ENCODE data around the gene NCKIPSD. TPM values are rescaled to one million over a fixed set of nuclear protein-coding genes. Genes with fewer than 3 reads are reported as not detected.

Gene NCKIPSD
- total RNA-seq, 1 experiment from 2014 or later = 46.0 TPM

DNA sequence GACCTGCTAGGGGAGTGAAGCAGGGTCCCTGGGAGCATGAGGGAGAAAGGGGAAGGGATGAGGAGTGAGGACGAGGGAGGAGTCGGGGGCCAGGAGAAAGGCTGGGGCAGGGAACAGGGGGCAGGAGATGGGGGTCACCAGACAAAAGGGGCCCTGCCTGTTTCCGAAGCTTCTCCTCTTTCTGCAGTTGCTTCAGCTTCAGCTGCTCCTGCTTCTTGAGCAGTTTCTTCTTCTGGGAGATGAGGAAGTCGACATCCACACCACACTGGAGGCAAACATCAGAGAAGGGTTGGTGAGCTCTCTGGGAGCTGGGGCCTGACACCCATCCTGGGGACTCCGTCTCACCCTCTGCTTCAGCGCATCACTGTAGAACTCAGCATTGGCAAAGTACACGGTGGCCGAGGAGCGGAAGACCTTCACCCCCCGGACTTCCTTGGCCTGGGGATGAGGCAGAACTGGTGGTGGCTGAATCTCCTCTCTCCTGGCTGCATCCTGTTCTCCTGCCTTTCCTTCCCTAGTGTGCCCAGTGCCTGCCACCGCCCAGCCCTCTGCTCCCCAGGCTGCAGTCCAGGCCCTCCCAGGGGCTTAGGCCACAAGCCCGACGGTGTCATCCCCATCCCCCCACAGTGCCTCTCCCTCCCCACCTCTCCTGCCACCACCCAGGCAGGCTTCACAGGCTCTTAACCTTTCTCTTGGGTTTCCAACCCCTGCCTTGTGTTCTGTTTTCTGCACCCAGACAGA lies 57.3 kb downstream of the NCKIPSD start:
- Histone ChIP-seq H2BK5ac (ENCODE audit: insufficient read length, low read length) (no peak overlapping the region), H3K4me2 (ENCODE audit: insufficient read depth, insufficient read length, low read length) (no peak overlapping the region), H3K56ac (ENCODE audit: insufficient read length, low read depth, low read length) (no peak overlapping the region), H2AK5ac (ENCODE audit: insufficient read length, low read length) (no peak overlapping the region), H4K91ac (ENCODE audit: insufficient read length, low read depth, low read length) (no peak overlapping the region), H3K4me1 (ENCODE audit: insufficient read depth, low read length) (no peaks in the 10 kb centered on the region; the same call in 1 of the 2 replicates), H2BK20ac (ENCODE audit: low read depth, low read length, poor library complexity, severe bottlenecking) (no peak overlapping the region), H3K18ac (ENCODE audit: insufficient read length, low read depth, low read length) (no peak overlapping the region), H4K8ac (replicated peaks; ENCODE audit: insufficient read length, low read depth, low read length) (no peak overlapping the region), H3K27me3 (ENCODE audit: insufficient read depth, low read length) (no peaks in the 10 kb centered on the region), H3K23ac (ENCODE audit: insufficient read length, low read depth, low read length) (no peak overlapping the region), H4K20me1 (ENCODE audit: control insufficient read depth, insufficient read depth, insufficient read length) (no peaks in the 10 kb centered on the region), H3K9ac (ENCODE audit: extremely low read depth, insufficient read length, low read length) (no peak overlapping the region), H3K79me2 (ENCODE audit: insufficient read depth, low read length) (no peaks in the 10 kb centered on the region), H2AFZ (ENCODE audit: low read length) (no peak overlapping the region), H4K5ac (ENCODE audit: insufficient read length, low read depth, low read length) (no peak overlapping the region), H3K27ac (ENCODE audit: insufficient read length, low read depth, low read length) (no peak overlapping the region), H3K9me3 (ENCODE audit: control insufficient read depth, low read depth, low read length) (no peaks in the 10 kb centered on the region), H3K4ac (ENCODE audit: low read depth, low read length) (no peak overlapping the region), H3T11ph (ENCODE audit: low read length) (no peak overlapping the region), H3K23me2 (ENCODE audit: insufficient read length, low read depth, low read length, poor library complexity, severe bottlenecking) (no peaks in the 10 kb centered on the region), H2BK120ac (ENCODE audit: low read depth, low read length, poor library complexity, severe bottlenecking) (no peak overlapping the region), H2BK15ac (ENCODE audit: low read depth, low read length) (no peak overlapping the region), H3K14ac (ENCODE audit: insufficient read depth, low read length) (no peak overlapping the region), H3K79me1 (ENCODE audit: insufficient read depth, low read depth, low read length, poor library complexity, severe bottlenecking) (no peaks in the 10 kb centered on the region), H2BK12ac (ENCODE audit: insufficient read length, low read depth, low read length) (no peak overlapping the region)
- no CpG with 5 or more reads among the region's 13 CpGs for WGBS (ENCODE audit: extremely low coverage, insufficient read length, low lambda C conversion rate)
- no peak for DNase-seq
- H3K27ac Mint-ChIP-seq = peak overlapping the region in 2 of 3 experiments; percentile 30 to 53; a peak in 3 of 7 replicates
- H3K4me1 Mint-ChIP-seq = peaks cover 5 to 9% of the 10 kb centered on the region in 2 experiments
- no peak overlapping the region for H3K4me3 Mint-ChIP-seq
- TF ChIP-seq CTCF (conservative IDR thresholded peaks at IDR 0.05) = no peak
- H3K27me3 Mint-ChIP-seq (ENCODE audit: low read depth) = peaks cover 1% of the 10 kb centered on the region; the same call in 1 of the 2 replicates
- H3K9me3 Mint-ChIP-seq = no peaks in the 10 kb centered on the region
- H3K36me3 Mint-ChIP-seq (ENCODE audit: insufficient read depth in 1 of 3, low read depth in 3 of 3) = peaks cover 50 to 84% (median 80%) of the 10 kb centered on the region in 3 experiments

Measured in H9 (cell line).